ENCODE results near the gene UCN3. TPM values are rescaled to one million over a fixed set of nuclear protein-coding genes. Genes with fewer than 3 reads are reported as not detected.

Gene UCN3
- total RNA-seq, 6 experiments from 2014 or later = not detected

GRCh38 chr10:5360318-5360915 lies 4.3 kb upstream of the UCN3 start:
- Histone ChIP-seq H3K27me3 (no peaks in the 10 kb centered on the region), H3K4me1 (no peaks in the 10 kb centered on the region), H3K4me3 (no peak overlapping the region), H3K9me3 (no peaks in the 10 kb centered on the region), H3K36me3 (no peaks in the 10 kb centered on the region), H3K27ac (no peak overlapping the region)
- TF ChIP-seq POLR2A (IDR thresholded peaks at IDR 0.05) (no peak), CTCF (IDR thresholded peaks at IDR 0.05) (no peak)
- no peak for ATAC-seq
- 57% methylated on average over 7 of the region's 7 CpGs for WGBS (ENCODE audit: insufficient coverage, low coverage, low lambda C conversion rate, missing lambda C conversion rate)
- intact Hi-C loops (cut with DNase I) = no loop called here
- no peak for DNase-seq

GRCh38 chr10:5361966-5362365 lies 2.8 kb upstream of the UCN3 start:
- ATAC-seq = no peak
- WGBS (ENCODE audit: insufficient coverage, low coverage, low lambda C conversion rate, missing lambda C conversion rate) = 69% methylated on average over 4 of the region's 4 CpGs
- intact Hi-C loops (cut with DNase I) = no loop called here

DNA sequence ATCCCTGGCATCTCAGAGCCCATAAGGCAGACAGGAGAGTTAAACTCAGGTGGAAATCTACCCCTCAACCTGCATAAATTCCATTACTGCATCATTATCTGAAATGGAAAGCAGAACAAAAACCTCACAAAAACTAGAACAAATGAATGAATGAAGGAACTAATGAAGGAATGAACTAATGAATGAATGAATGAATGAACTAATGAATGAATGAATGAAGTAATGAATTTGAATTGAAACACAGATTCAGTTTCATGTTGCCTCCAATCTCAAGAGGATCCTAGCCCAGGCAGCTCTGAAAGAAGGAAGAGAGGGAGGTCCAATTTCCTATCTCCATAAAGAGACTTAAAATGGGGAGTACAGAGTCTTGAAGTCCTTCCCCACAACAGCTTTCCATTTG lies 1.9 kb upstream of the UCN3 start:
- Histone ChIP-seq H3K4me1 (no peaks in the 10 kb centered on the region), H3K27ac (no peak overlapping the region), H3K36me3 (no peaks in the 10 kb centered on the region), H3K9me3 (no peaks in the 10 kb centered on the region), H3K4me3 (no peak overlapping the region), H3K27me3 (no peaks in the 10 kb centered on the region)
- DNase-seq (no peak), ATAC-seq (no peak)
- no peak for TF ChIP-seq CTCF (IDR thresholded peaks at IDR 0.05)
- TF ChIP-seq POLR2A (IDR thresholded peaks at IDR 0.05) = no peak
- intact Hi-C loops (cut with DNase I) = no loop called here

More at GRCh38 chr10:5361966-5362365, 2.8 kb upstream of the UCN3 start:
- Histone ChIP-seq H3K27ac (no peak overlapping the region), H3K9me3 (no peaks in the 10 kb centered on the region), H3K4me1 (no peaks in the 10 kb centered on the region), H3K27me3 (no peaks in the 10 kb centered on the region), H3K36me3 (no peaks in the 10 kb centered on the region), H3K4me3 (no peak overlapping the region)
- TF ChIP-seq CTCF (IDR thresholded peaks at IDR 0.05) = no peak
- no peak for TF ChIP-seq POLR2A (IDR thresholded peaks at IDR 0.05)
- no peak for DNase-seq

- no peaks in the 10 kb centered on the region for H3K36me3 ChIP-seq
- H3K27me3 ChIP-seq = no peaks in the 10 kb centered on the region
- no peak overlapping the region for H3K4me3 ChIP-seq
- ATAC-seq = no peak
- H3K27ac ChIP-seq = no peak overlapping the region
- no peaks in the 10 kb centered on the region for H3K9me3 ChIP-seq
- no peak for TF ChIP-seq POLR2A (IDR thresholded peaks at IDR 0.05)
- TF ChIP-seq CTCF (IDR thresholded peaks at IDR 0.05) = no peak
- no peak for DNase-seq
- no peaks in the 10 kb centered on the region for H3K4me1 ChIP-seq
- intact Hi-C loops (cut with DNase I) = no loop called here
- WGBS (ENCODE audit: insufficient coverage, low coverage, low lambda C conversion rate, missing lambda C conversion rate) = 88% methylated on average over 11 of the region's 11 CpGs
These were observed 392 bp upstream of the UCN3 start for GRCh38 chr10:5364374-5364773.

DNA sequence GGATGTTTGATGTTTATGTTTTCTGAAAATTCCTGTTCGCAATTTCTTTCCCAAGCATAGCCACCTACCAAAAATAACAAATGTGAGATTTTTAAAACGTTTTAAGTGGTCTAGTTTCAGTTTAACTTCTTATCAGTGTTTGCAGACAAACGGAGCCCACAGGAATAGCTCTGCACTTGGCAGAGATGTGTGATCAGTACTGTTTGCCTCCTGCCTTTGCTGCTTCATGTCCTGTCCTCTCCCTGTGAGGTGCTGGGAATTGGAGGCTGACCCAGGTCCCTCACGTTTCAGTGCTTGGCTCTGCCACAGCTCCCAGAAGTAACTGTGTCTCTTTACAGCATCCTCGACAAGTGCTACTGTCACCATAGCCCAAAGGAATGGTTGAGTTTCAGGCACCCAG lies 1.2 kb downstream of the UCN3 start:
- Histone ChIP-seq H3K4me3 (no peak overlapping the region), H3K27ac (no peak overlapping the region), H3K4me1 (no peaks in the 10 kb centered on the region), H3K36me3 (no peaks in the 10 kb centered on the region), H3K27me3 (no peaks in the 10 kb centered on the region), H3K9me3 (no peaks in the 10 kb centered on the region)
- intact Hi-C loops (cut with DNase I) = no loop called here
- TF ChIP-seq CTCF (IDR thresholded peaks at IDR 0.05) (no peak), POLR2A (IDR thresholded peaks at IDR 0.05) (no peak)
- 6% methylated on average over 5 of the region's 5 CpGs for WGBS (ENCODE audit: insufficient coverage, low coverage, low lambda C conversion rate, missing lambda C conversion rate)
- DNase-seq (no peak), ATAC-seq (peak in 3 of 4 donors; percentile 27 to 37 (median 36))

All from right lobe of liver (tissue), 6 donors.